ENCODE results near the gene IRF2BP2. TPM values are rescaled to one million over a fixed set of nuclear protein-coding genes. Genes with fewer than 3 reads are reported as not detected.

IRF2BP2 gene
- total RNA-seq, 1 donor from 2014 or later = 126 TPM

DNA sequence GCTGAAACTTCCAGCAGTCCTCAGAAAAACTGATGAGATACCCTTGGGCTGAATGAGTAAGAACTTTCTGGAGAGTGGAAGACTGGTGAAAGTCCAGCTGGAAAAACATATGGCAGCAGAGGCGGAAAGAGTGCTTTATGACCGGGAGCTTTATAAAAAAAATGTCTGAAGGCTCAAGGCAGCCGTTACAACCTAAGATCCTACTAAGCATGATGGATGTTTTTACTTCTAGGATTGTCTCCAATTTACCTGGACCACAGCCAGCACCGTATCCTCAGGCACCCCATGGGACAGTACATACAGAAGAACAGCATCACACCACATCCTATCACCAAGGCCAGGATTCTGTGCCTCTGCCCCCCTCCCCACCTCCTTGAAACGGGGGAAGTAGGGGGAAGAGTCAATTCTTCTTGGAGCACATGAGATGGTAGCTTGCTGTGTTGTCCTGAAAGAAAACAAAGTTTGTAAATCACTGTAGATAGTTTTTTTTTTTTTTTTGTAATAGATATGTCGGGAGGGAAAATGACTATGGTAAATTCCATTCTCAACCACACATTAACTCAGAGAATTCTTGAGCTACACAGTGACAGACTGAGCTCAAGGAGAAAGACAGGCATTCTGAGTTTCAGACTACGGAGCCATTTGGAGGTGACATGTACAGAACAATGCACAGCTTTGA is 11.8 kb upstream of the IRF2BP2 start:
- no peaks in the 10 kb centered on the region for H3K36me3 ChIP-seq (ENCODE audit: insufficient read depth, low read length)
- H3K9me3 ChIP-seq (ENCODE audit: insufficient read depth, low read depth, low read length) = no peaks in the 10 kb centered on the region
- no peaks in the 10 kb centered on the region for H3K9me3 Mint-ChIP-seq (ENCODE audit: unreplicated experiment)
- H3K36me3 Mint-ChIP-seq (ENCODE audit: low read depth, unreplicated experiment) = no peaks in the 10 kb centered on the region
- peak overlapping the region; percentile 70 for H3K4me2 ChIP-seq (ENCODE audit: low read length)
- TF ChIP-seq, protein P1, sequence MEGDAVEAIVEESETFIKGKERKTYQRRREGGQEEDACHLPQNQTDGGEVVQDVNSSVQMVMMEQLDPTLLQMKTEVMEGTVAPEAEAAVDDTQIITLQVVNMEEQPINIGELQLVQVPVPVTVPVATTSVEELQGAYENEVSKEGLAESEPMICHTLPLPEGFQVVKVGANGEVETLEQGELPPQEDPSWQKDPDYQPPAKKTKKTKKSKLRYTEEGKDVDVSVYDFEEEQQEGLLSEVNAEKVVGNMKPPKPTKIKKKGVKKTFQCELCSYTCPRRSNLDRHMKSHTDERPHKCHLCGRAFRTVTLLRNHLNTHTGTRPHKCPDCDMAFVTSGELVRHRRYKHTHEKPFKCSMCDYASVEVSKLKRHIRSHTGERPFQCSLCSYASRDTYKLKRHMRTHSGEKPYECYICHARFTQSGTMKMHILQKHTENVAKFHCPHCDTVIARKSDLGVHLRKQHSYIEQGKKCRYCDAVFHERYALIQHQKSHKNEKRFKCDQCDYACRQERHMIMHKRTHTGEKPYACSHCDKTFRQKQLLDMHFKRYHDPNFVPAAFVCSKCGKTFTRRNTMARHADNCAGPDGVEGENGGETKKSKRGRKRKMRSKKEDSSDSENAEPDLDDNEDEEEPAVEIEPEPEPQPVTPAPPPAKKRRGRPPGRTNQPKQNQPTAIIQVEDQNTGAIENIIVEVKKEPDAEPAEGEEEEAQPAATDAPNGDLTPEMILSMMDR (IDR thresholded peaks at IDR 0.05; ENCODE audit: insufficient read depth, low read depth, low read length) = no peak
- TF ChIP-seq EZH2 (IDR thresholded peaks at IDR 0.05; ENCODE audit: insufficient read depth, low read length) = no peak
- H3K79me2 ChIP-seq (ENCODE audit: insufficient read depth, low read length) = no peaks in the 10 kb centered on the region
- peak overlapping the region; percentile 88 for H3K27ac ChIP-seq (ENCODE audit: low read depth, low read length)
- H3K27ac Mint-ChIP-seq (ENCODE audit: unreplicated experiment) = peak overlapping the region; percentile 96
- peak overlapping the region; percentile 56 for H3K9ac ChIP-seq (ENCODE audit: low read length)
- no peaks in the 10 kb centered on the region for H3K27me3 ChIP-seq (ENCODE audit: insufficient read depth, low read length)
- peak overlapping the region; percentile 55 for H2AFZ ChIP-seq (ENCODE audit: low read depth, low read length)
- DNase-seq (ENCODE audit: low read depth) = peak; percentile 84
- no peak overlapping the region for H3K4me3 ChIP-seq (ENCODE audit: insufficient read depth, low read depth, low read length)
- peaks cover 61% of the 10 kb centered on the region for H3K4me1 Mint-ChIP-seq (ENCODE audit: low read depth, unreplicated experiment)
- FAIRE-seq = no peak
- no peaks in the 10 kb centered on the region for H4K20me1 ChIP-seq (ENCODE audit: insufficient read depth, low read length)
- H3K4me1 ChIP-seq (ENCODE audit: insufficient read depth, low read length) = peaks cover 52% of the 10 kb centered on the region
- no peak overlapping the region for H3K4me3 Mint-ChIP-seq (ENCODE audit: unreplicated experiment)
- no peaks in the 10 kb centered on the region for H3K27me3 Mint-ChIP-seq (ENCODE audit: low read depth, unreplicated experiment)

GRCh38 chr1:234621127-234621468 is 11.1 kb upstream of the IRF2BP2 start:
- FAIRE-seq = no peak
- Mint-ChIP-seq H3K27me3 (ENCODE audit: low read depth, unreplicated experiment) (no peaks in the 10 kb centered on the region), H3K36me3 (ENCODE audit: low read depth, unreplicated experiment) (no peaks in the 10 kb centered on the region), H3K9me3 (ENCODE audit: unreplicated experiment) (no peaks in the 10 kb centered on the region), H3K4me1 (ENCODE audit: low read depth, unreplicated experiment) (peaks cover 68% of the 10 kb centered on the region), H3K27ac (ENCODE audit: unreplicated experiment) (peak overlapping the region; percentile 85), H3K4me3 (ENCODE audit: unreplicated experiment) (peak overlapping the region; percentile 58)
- H4K20me1 ChIP-seq (ENCODE audit: insufficient read depth, low read length) = no peaks in the 10 kb centered on the region
- no peak for TF ChIP-seq EZH2 (IDR thresholded peaks at IDR 0.05; ENCODE audit: insufficient read depth, low read length)
- TF ChIP-seq, protein P1 (IDR thresholded peaks at IDR 0.05; ENCODE audit: insufficient read depth, low read depth, low read length) = no peak
- no peaks in the 10 kb centered on the region for H3K36me3 ChIP-seq (ENCODE audit: insufficient read depth, low read length)
- H3K9me3 ChIP-seq (ENCODE audit: insufficient read depth, low read depth, low read length) = no peaks in the 10 kb centered on the region
- H3K4me2 ChIP-seq (ENCODE audit: low read length) = no peak overlapping the region
- peak overlapping the region; percentile 88 for H3K27ac ChIP-seq (ENCODE audit: low read depth, low read length)
- H2AFZ ChIP-seq (ENCODE audit: low read depth, low read length) = no peak overlapping the region
- no peak for DNase-seq (ENCODE audit: low read depth)
- H3K4me3 ChIP-seq (ENCODE audit: insufficient read depth, low read depth, low read length) = no peak overlapping the region
- H3K4me1 ChIP-seq (ENCODE audit: insufficient read depth, low read length) = peaks cover 59% of the 10 kb centered on the region
- no peaks in the 10 kb centered on the region for H3K79me2 ChIP-seq (ENCODE audit: insufficient read depth, low read length)
- H3K27me3 ChIP-seq (ENCODE audit: insufficient read depth, low read length) = no peaks in the 10 kb centered on the region
- no peak overlapping the region for H3K9ac ChIP-seq (ENCODE audit: low read length)
